Gastroesophageal sphincter (tissue), 4 donors: ENCODE data around the gene ASIC2. TPM values are rescaled to one million over a fixed set of nuclear protein-coding genes. Genes with fewer than 3 reads are reported as not detected.

Experiments used
- ATAC-seq: fragments of 150-250 bp; one replicate; pipeline ENCODE4 v1.9.1; 2016; ENCODE audit warnings: mild to moderate bottlenecking, moderate library complexity
- H3K27ac ChIP-seq, 4 donors: fragments of 200-600 bp; sonication (generic) in 3 of 4; 1 replicate in 3 of 4; 2 replicates in 1 of 4; pipeline ENCODE4 v1.5.1; 2016 to 2019
- H3K27me3 ChIP-seq: fragments of 200-600 bp; sonication (generic); one replicate; pipeline ENCODE4 v1.5.1; 2019
- H3K36me3 ChIP-seq, 2 donors: fragments of 200-600 bp; sonication (generic); one replicate each; pipeline ENCODE4 v1.5.1; 2019; ENCODE audit warnings: control low read depth in 1 of 2
- H3K4me1 ChIP-seq, 3 donors: fragments of 200-600 bp; sonication (generic); 1 replicate in 2 of 3; 2 replicates in 1 of 3; pipeline ENCODE4 v1.5.1; 2016 to 2019; ENCODE audit warnings: control low read depth in 2 of 3
- H3K4me3 ChIP-seq, 2 donors: fragments of 200-600 bp; sonication (generic); one replicate each; pipeline ENCODE4 v1.5.1; 2019; ENCODE audit warnings: mild to moderate bottlenecking in 1 of 2, moderate library complexity in 1 of 2
- H3K9me3 ChIP-seq, 3 donors: fragments of 200-600 bp; sonication (generic); one replicate each; pipeline ENCODE4 v1.5.1; 2017 to 2019; ENCODE audit warnings: control low read depth in 2 of 3
- CTCF ChIP-seq, 4 experiments: fragments of 200-600 bp in 2 of 4; fragments of 450-650 bp in 2 of 4; sonication (generic) in 1 of 4; IDR thresholded peaks; one replicate each; pipeline ENCODE4 v1.5.1; 2017 to 2019; ENCODE audit warnings: antibody characterized with exemption in 4 of 4, mild to moderate bottlenecking in 2 of 4, moderate library complexity in 2 of 4
- EP300 ChIP-seq: sonication (generic); formaldehyde crosslinking; IDR thresholded peaks from one replicate; pipeline ENCODE4 v1.6.1; 2017; ENCODE audit warnings: antibody characterized with exemption, mild to moderate bottlenecking
- POLR2A ChIP-seq, 2 donors: fragments of 450-650 bp; IDR thresholded peaks; one replicate each; pipeline ENCODE4 v1.6.1; 2017; ENCODE audit warnings: antibody characterized with exemption in 2 of 2, mild to moderate bottlenecking in 2 of 2, moderate library complexity in 1 of 2
- POLR2AphosphoS5 ChIP-seq: sonication (generic); formaldehyde crosslinking; IDR thresholded peaks from one replicate; pipeline ENCODE4 v1.6.1; 2017; ENCODE audit warnings: antibody characterized with exemption
- WGBS, 2 donors: methylation state at CpG; one replicate each; pipeline ENCODE4 v1.1.5; 2018; ENCODE audit warnings: low coverage in 1 of 2; 5-methylcytosine and 5-hydroxymethylcytosine counted together
- total RNA-seq, 4 donors: library from RNA; depleted of rRNA; stranded (reverse); fragments of >200 nt; gene quantifications; one replicate each; pipeline ENCODE4 v1.1.0, GENCODE V29; 2016

The ASIC2 gene
- total RNA-seq, 4 donors from 2014 or later, result 0.15 TPM; not detected in 3

- ATAC-seq, result no peak
- no peaks in the 10 kb centered on the region for H3K27me3 ChIP-seq
- H3K27ac ChIP-seq, result no peak overlapping the region
- H3K36me3 ChIP-seq, result no peaks in the 10 kb centered on the region
- WGBS, 2 donors, result 65 to 100% methylated on average over 1 to 4 of the region's 5 CpGs
- peaks cover 0 to 6% (median 0%) of the 10 kb centered on the region in 3 donors for H3K4me1 ChIP-seq
- no peak overlapping the region for H3K4me3 ChIP-seq
- no peak for TF ChIP-seq EP300
- TF ChIP-seq POLR2A (IDR thresholded peaks at IDR 0.05), result no peak
- no peak for TF ChIP-seq POLR2AphosphoS5
- no peaks in the 10 kb centered on the region for H3K9me3 ChIP-seq
Observed at GRCh38 chr17:33228548-33228947, 64.5 kb downstream of the ASIC2 start.

- no peak for ATAC-seq
- no peak overlapping the region for H3K27ac ChIP-seq
- WGBS, 2 donors, result 61 to 85% methylated on average over 3 of the region's 3 CpGs
Observed at GRCh38 chr17:33227911-33228310, 65.2 kb downstream of the ASIC2 start.

GRCh38 chr17:33225994-33226393 is 67.1 kb downstream of the ASIC2 start:
- ATAC-seq, result no peak

More at GRCh38 chr17:33227911-33228310, 65.2 kb downstream of the ASIC2 start:
- H3K9me3 ChIP-seq, result no peaks in the 10 kb centered on the region
- H3K27me3 ChIP-seq, result no peaks in the 10 kb centered on the region
- H3K36me3 ChIP-seq, result no peaks in the 10 kb centered on the region
- no peak for TF ChIP-seq CTCF (IDR thresholded peaks at IDR 0.05)
- TF ChIP-seq POLR2A (IDR thresholded peaks at IDR 0.05), result no peak
- TF ChIP-seq POLR2AphosphoS5, result no peak
- no peak for TF ChIP-seq EP300
- H3K4me3 ChIP-seq, result no peak overlapping the region
- peaks cover 0 to under 1% (median 0%) of the 10 kb centered on the region in 3 donors for H3K4me1 ChIP-seq

GRCh38 chr17:33225509-33225908 is 67.6 kb downstream of the ASIC2 start:
- H3K4me3 ChIP-seq, result no peak overlapping the region
- no peaks in the 10 kb centered on the region for H3K4me1 ChIP-seq
- H3K27me3 ChIP-seq, result no peaks in the 10 kb centered on the region
- no peaks in the 10 kb centered on the region for H3K36me3 ChIP-seq
- no peak for ATAC-seq
- H3K9me3 ChIP-seq, result no peaks in the 10 kb centered on the region
- 67 to 83% methylated on average over 1 of the region's 1 CpG for WGBS, 2 donors
- no peak for TF ChIP-seq EP300
- no peak for TF ChIP-seq CTCF (IDR thresholded peaks at IDR 0.05)
- TF ChIP-seq POLR2AphosphoS5, result no peak
- no peak for TF ChIP-seq POLR2A (IDR thresholded peaks at IDR 0.05)
- no peak overlapping the region for H3K27ac ChIP-seq

More at GRCh38 chr17:33225994-33226393, 67.1 kb downstream of the ASIC2 start:
- H3K27ac ChIP-seq, result no peak overlapping the region
- no peaks in the 10 kb centered on the region for H3K36me3 ChIP-seq
- no peak overlapping the region for H3K4me3 ChIP-seq
- TF ChIP-seq EP300, result no peak
- TF ChIP-seq POLR2AphosphoS5, result no peak
- TF ChIP-seq CTCF (IDR thresholded peaks at IDR 0.05), result no peak
- TF ChIP-seq POLR2A (IDR thresholded peaks at IDR 0.05), result no peak
- H3K4me1 ChIP-seq, result no peaks in the 10 kb centered on the region
- no peaks in the 10 kb centered on the region for H3K27me3 ChIP-seq
- no peaks in the 10 kb centered on the region for H3K9me3 ChIP-seq

GRCh38 chr17:33220036-33220435 is 73.1 kb downstream of the ASIC2 start:
- Histone ChIP-seq H3K36me3 (no peaks in the 10 kb centered on the region), H3K9me3 (no peaks in the 10 kb centered on the region), H3K4me1 (peaks cover 0 to 5% (median 0%) of the 10 kb centered on the region in 3 donors), H3K4me3 (no peak overlapping the region), H3K27ac (no peak overlapping the region), H3K27me3 (peaks cover 23% of the 10 kb centered on the region)
- WGBS, 2 donors, result 53 to 63% methylated on average over 3 of the region's 3 CpGs
- TF ChIP-seq EP300 (no peak), CTCF (IDR thresholded peaks at IDR 0.05) (no peak), POLR2A (IDR thresholded peaks at IDR 0.05) (no peak), POLR2AphosphoS5 (no peak)
- no peak for ATAC-seq
